Lower lobe of right lung (tissue), 2 donors: ENCODE results near the gene MDP1. TPM values are rescaled to one million over a fixed set of nuclear protein-coding genes. Genes with fewer than 3 reads are reported as not detected.
A peak's percentile ranks its signal among the peaks of the same experiment; 100 is the strongest.

Source experiments
- ATAC-seq, 2 donors: fragments of 200-7000 bp; cut with Tn5 transposase; one replicate each; pipeline ENCODE4 v1.9.1; 2020 to 2022; ENCODE audit warnings: mild to moderate bottlenecking in 2 of 2, moderate library complexity in 2 of 2
- DNase-seq: peaks from one replicate; pipeline ENCODE4 v3.0.0-alpha.2; 2020
- H3K27ac ChIP-seq: fragments of 200-600 bp; one replicate; pipeline ENCODE4 v1.8.0; 2022
- H3K27me3 ChIP-seq: fragments of 200-600 bp; one replicate; pipeline ENCODE4 v1.8.0; 2022; ENCODE audit warnings: low read depth
- H3K36me3 ChIP-seq: fragments of 200-600 bp; one replicate; pipeline ENCODE4 v1.8.0; 2022; ENCODE audit warnings: mild to moderate bottlenecking
- H3K4me1 ChIP-seq: fragments of 200-600 bp; one replicate; pipeline ENCODE4 v1.8.0; 2022
- H3K4me3 ChIP-seq: fragments of 200-600 bp; one replicate; pipeline ENCODE4 v1.8.0; 2022; ENCODE audit warnings: mild to moderate bottlenecking
- H3K9me3 ChIP-seq: fragments of 200-600 bp; one replicate; pipeline ENCODE4 v1.8.0; 2022
- CTCF ChIP-seq: fragments of 200-600 bp; IDR thresholded peaks from one replicate; pipeline ENCODE4 v1.8.0; 2022; ENCODE audit warnings: antibody characterized with exemption, mild to moderate bottlenecking
- intact Hi-C: fragments of 100-400 bp; cut with DNase I; formaldehyde crosslinking; loops from one replicate; pipeline ENCODE4 v1.11.0; 2022
- total RNA-seq: library from RNA; stranded (reverse); fragmentation: NEBNext Ultra II Directional; extraction: Animal tissue kit (Norgen Biotek cat#: 25700); gene quantifications from one replicate; pipeline ENCODE4 v1.2.1, GENCODE V29; 2021
- donor health status: DM: no; HTN: yes; CAD: no; lungs with severe emphysema.

The MDP1 gene
- total RNA-seq, 1 donor from 2014 or later, result 13.3 TPM

GRCh38 chr14:24172261-24172860 lies 43.5 kb downstream of the MDP1 start:
- Histone ChIP-seq H3K4me3 (peak overlapping the region; percentile 44), H3K4me1 (peaks cover 13% of the 10 kb centered on the region), H3K27me3 (no peaks in the 10 kb centered on the region), H3K36me3 (peaks cover 76% of the 10 kb centered on the region), H3K9me3 (no peaks in the 10 kb centered on the region), H3K27ac (peak overlapping the region; percentile 60)
- ATAC-seq (peak in 1 of 2 donors; percentile 8), DNase-seq (no peak)
- intact Hi-C loops, result no loop called here
- TF ChIP-seq CTCF, result no peak

GRCh38 chr14:24171422-24172260 lies 44.2 kb downstream of the MDP1 start, which contains the start of gene REC8:
REC8 (plus strand) TSS chr14:24172080; CDS start chr14:24172553, 473 bp downstream.
- peak within 1 kb of the TSS; percentile 44 for H3K4me3 ChIP-seq
- H3K36me3 ChIP-seq, result peaks cover 76% of the 10 kb centered on the region
- DNase-seq (peak; percentile 87), ATAC-seq (peak; percentile 91 to 92)
- intact Hi-C loops, result no loop called here
- H3K9me3 ChIP-seq, result no peaks in the 10 kb centered on the region
- peak within 1 kb of the TSS; percentile 60 for H3K27ac ChIP-seq
- peaks cover 13% of the 10 kb centered on the region for H3K4me1 ChIP-seq
- no peaks in the 10 kb centered on the region for H3K27me3 ChIP-seq
- TF ChIP-seq CTCF, result no peak

GRCh38 chr14:24167469-24168114 lies 48.3 kb downstream of the MDP1 start:
- Histone ChIP-seq H3K27ac (peak overlapping the region; percentile 3), H3K4me3 (no peak overlapping the region), H3K36me3 (peaks cover 83% of the 10 kb centered on the region), H3K9me3 (no peaks in the 10 kb centered on the region), H3K4me1 (peaks cover 27% of the 10 kb centered on the region), H3K27me3 (no peaks in the 10 kb centered on the region)
- no peak for DNase-seq
- TF ChIP-seq CTCF, result no peak
- intact Hi-C loops, result no loop called here
- peak in 1 of 2 donors; percentile 2 for ATAC-seq

- intact Hi-C loops, result no loop called here
- ATAC-seq, result no peak
- DNase-seq, result peak; percentile 12
- Histone ChIP-seq H3K27ac (no peak overlapping the region), H3K4me3 (no peak overlapping the region), H3K9me3 (no peaks in the 10 kb centered on the region), H3K36me3 (peaks cover 80% of the 10 kb centered on the region), H3K4me1 (peaks cover 25% of the 10 kb centered on the region), H3K27me3 (no peaks in the 10 kb centered on the region)
- TF ChIP-seq CTCF, result no peak
Observed at GRCh38 chr14:24165785-24166184, 50.1 kb downstream of the MDP1 start.

- intact Hi-C loops, result no loop called here
- Histone ChIP-seq H3K4me1 (peaks cover 31% of the 10 kb centered on the region), H3K9me3 (no peaks in the 10 kb centered on the region), H3K36me3 (peaks cover 83% of the 10 kb centered on the region), H3K27ac (no peak overlapping the region), H3K27me3 (no peaks in the 10 kb centered on the region), H3K4me3 (no peak overlapping the region)
- DNase-seq, result peak; percentile 42
- no peak for ATAC-seq
- TF ChIP-seq CTCF, result no peak
Observed at GRCh38 chr14:24164518-24164991, 51.3 kb downstream of the MDP1 start.
